NCI-H510A (cell line): ENCODE results near the gene DCC.

Experiments used
- DNase-seq: peaks from one replicate; lab custom pipeline; 2025; lab: John Stamatoyannopoulos, UW

Gene DCC

GRCh38 chr18:52339891-52340371, at the start of gene DCC:
Gene DCC, plus strand, starts transcription at chr18:52340197. Its CDS starts 591 bp downstream, at chr18:52340788.
- peak; percentile 31 for DNase-seq

GRCh38 chr18:52310651-52311050, 29.3 kb upstream of the DCC start:
- DNase-seq: no peak

GRCh38 chr18:52311331-52311730, 28.7 kb upstream of the DCC start:
- DNase-seq: no peak

GRCh38 chr18:52312346-52312745, 27.7 kb upstream of the DCC start:
- DNase-seq: peak; percentile 37

GRCh38 chr18:52313213-52313612, 26.8 kb upstream of the DCC start:
- DNase-seq: no peak

- no peak for DNase-seq
These were observed 20.5 kb upstream of the DCC start for GRCh38 chr18:52319424-52319983.

GRCh38 chr18:52322307-52322706, 17.7 kb upstream of the DCC start:
- DNase-seq: no peak

- no peak for DNase-seq
These were observed 16.2 kb upstream of the DCC start for GRCh38 chr18:52323802-52324201.

GRCh38 chr18:52325997-52326396, 14.0 kb upstream of the DCC start:
- DNase-seq: no peak

- no peak for DNase-seq
These were observed 6.1 kb upstream of the DCC start for GRCh38 chr18:52333860-52334259.

GRCh38 chr18:52334307-52334706, 5.7 kb upstream of the DCC start:
- DNase-seq: no peak

GRCh38 chr18:52334896-52335295, 5.1 kb upstream of the DCC start:
- DNase-seq: no peak

- no peak for DNase-seq
These were observed 2.7 kb upstream of the DCC start for GRCh38 chr18:52337276-52337675.

GRCh38 chr18:52340406-52341102, 557 bp downstream of the DCC start:
- no peak for DNase-seq

- DNase-seq: no peak
These were observed 1.1 kb downstream of the DCC start for GRCh38 chr18:52341103-52341432.

- DNase-seq: no peak
These were observed 1.8 kb downstream of the DCC start for GRCh38 chr18:52341608-52342381.

GRCh38 chr18:52342456-52342855, 2.5 kb downstream of the DCC start:
- DNase-seq: no peak

- DNase-seq: no peak
These were observed 3.1 kb downstream of the DCC start for GRCh38 chr18:52343138-52343537.

GRCh38 chr18:52343731-52344340, 3.8 kb downstream of the DCC start:
- DNase-seq: no peak

- DNase-seq: no peak
These were observed 4.9 kb downstream of the DCC start for GRCh38 chr18:52344881-52345280.

- DNase-seq: no peak
These were observed 5.4 kb downstream of the DCC start for GRCh38 chr18:52345428-52345827.

GRCh38 chr18:52348209-52348608, 8.2 kb downstream of the DCC start:
- DNase-seq: no peak

GRCh38 chr18:52349498-52349897, 9.5 kb downstream of the DCC start:
- DNase-seq: no peak
